Sigmoid colon (tissue), 4 donors: ENCODE results near the gene SYT13.

Source experiments
- CTCF ChIP-seq, 4 experiments: fragments of 450-650 bp in 3 of 4; fragments of 200-600 bp in 1 of 4; IDR thresholded peaks; one replicate each; pipeline ENCODE4 v1.5.1; 2016 to 2019; ENCODE audit warnings: antibody characterized with exemption in 4 of 4, mild to moderate bottlenecking in 3 of 4, moderate library complexity in 2 of 4
- EP300 ChIP-seq, 4 donors: sonication (generic); formaldehyde crosslinking; IDR thresholded peaks; one replicate each; pipeline ENCODE4 v1.6.1; 2017; ENCODE audit warnings: antibody characterized with exemption in 4 of 4
- POLR2A ChIP-seq, 2 donors: fragments of 450-650 bp; IDR thresholded peaks; one replicate each; pipeline ENCODE4 v1.6.1; 2016; ENCODE audit warnings: antibody characterized with exemption in 2 of 2, mild to moderate bottlenecking in 2 of 2, moderate library complexity in 2 of 2
- POLR2AphosphoS5 ChIP-seq, 4 donors: sonication (generic); formaldehyde crosslinking; IDR thresholded peaks; one replicate each; pipeline ENCODE4 v1.6.1; 2017; ENCODE audit warnings: antibody characterized with exemption in 4 of 4

- TF ChIP-seq CTCF (IDR thresholded peaks at IDR 0.05) (no peak), POLR2A (IDR thresholded peaks at IDR 0.05) (peak in 1 of 2 donors; percentile 61), POLR2AphosphoS5 (IDR thresholded peaks at IDR 0.05) (no peak), EP300 (IDR thresholded peaks at IDR 0.05) (no peak)
Observed at GRCh38 chr11:45285930-45286632, at the start of gene SYT13.
